HEK293 (cell line): ENCODE measurements around the gene MEGF8.
A peak's percentile ranks its signal among the peaks of the same experiment; 100 is the strongest.

Source experiments
- CTCF ChIA-PET: fragments of 350-600 bp; formaldehyde crosslinking; extraction: SDS; loops from one replicate; lab custom pipeline; 2021; ENCODE audit warnings: antibody characterized with exemption; lab: Yijun Ruan, JAX
- POLR2A ChIA-PET: fragments of 300-600 bp; formaldehyde crosslinking; extraction: SDS; loops from one replicate; lab custom pipeline; 2020; ENCODE audit warnings: antibody characterized with exemption, inconsistent platforms; lab: Yijun Ruan, JAX
- H3K27ac ChIP-seq: fragments of 200-500 bp; sonication (Bioruptor generic); 2 replicates; pipeline ENCODE4 v1.5.1; 2014; ENCODE audit warnings: low read depth, low read length, control low read depth, inconsistent platforms; ENCODE audit errors: extremely low read depth
- H3K36me3 ChIP-seq, 2 experiments: fragments of 200-500 bp in 1 of 2; sonication (Bioruptor generic) in 1 of 2; 1 replicate in 1 of 2; 2 replicates in 1 of 2; pipeline ENCODE4 v1.5.1; 2014 to 2017; ENCODE audit warnings: inconsistent platforms in 2 of 2, low read length in 2 of 2; ENCODE audit not compliant: control insufficient read depth in 2 of 2, insufficient read depth in 1 of 2
- H3K4me1 ChIP-seq: fragments of 200-500 bp; sonication (Bioruptor generic); 2 replicates; pipeline ENCODE4 v1.5.1; 2014; ENCODE audit warnings: mild to moderate bottlenecking, low read length, inconsistent platforms; ENCODE audit not compliant: control insufficient read depth, insufficient read depth
- H3K4me3 ChIP-seq: 2 replicates; pipeline ENCODE4 v1.5.1; 2011; ENCODE audit warnings: low read depth, mild to moderate bottlenecking, control low read depth, low read length, moderate library complexity
- H3K9me3 ChIP-seq: fragments of 200-500 bp; sonication (Bioruptor generic); 2 replicates; pipeline ENCODE4 v1.5.1; 2014; ENCODE audit warnings: low read depth, low read length, inconsistent platforms; ENCODE audit not compliant: control insufficient read depth, insufficient read depth
- BCL11B ChIP-seq: fragments of 450-650 bp; formaldehyde crosslinking; IDR thresholded peaks from 2 replicates; pipeline ENCODE4 v1.5.1; 2016; ENCODE audit warnings: low read depth, missing biosample characterization, missing genetic modification characterization
- GLIS2 ChIP-seq: fragments of 450-650 bp; formaldehyde crosslinking; IDR thresholded peaks from 2 replicates; pipeline ENCODE4 v1.5.1; 2016; ENCODE audit warnings: missing biosample characterization, missing genetic modification characterization
- KLF9 ChIP-seq: fragments of 450-650 bp; formaldehyde crosslinking; IDR thresholded peaks from 2 replicates; pipeline ENCODE4 v1.5.1; 2016; ENCODE audit warnings: missing biosample characterization, missing genetic modification characterization, low read depth
- REPIN1 ChIP-seq: fragments of 450-650 bp; formaldehyde crosslinking; IDR thresholded peaks from 2 replicates; pipeline ENCODE4 v1.5.1; 2017; ENCODE audit warnings: missing biosample characterization, missing genetic modification characterization, low read depth
- ZBTB17 ChIP-seq: fragments of 450-650 bp; formaldehyde crosslinking; IDR thresholded peaks from 2 replicates; pipeline ENCODE4 v1.5.1; 2016; ENCODE audit warnings: missing biosample characterization, missing genetic modification characterization
- ZBTB20 ChIP-seq: fragments of 450-650 bp; formaldehyde crosslinking; IDR thresholded peaks from 2 replicates; pipeline ENCODE4 v1.5.1; 2016; ENCODE audit warnings: missing biosample characterization, missing genetic modification characterization
- ZBTB21 ChIP-seq: fragments of 450-650 bp; formaldehyde crosslinking; IDR thresholded peaks from 2 replicates; pipeline ENCODE4 v1.5.1; 2017; ENCODE audit warnings: missing biosample characterization, missing genetic modification characterization
- ZNF132 ChIP-seq: fragments of 450-650 bp; formaldehyde crosslinking; IDR thresholded peaks from 2 replicates; pipeline ENCODE4 v1.5.1; 2017; ENCODE audit warnings: missing biosample characterization, missing genetic modification characterization, borderline replicate concordance
- ZNF138 ChIP-seq: fragments of 450-650 bp; formaldehyde crosslinking; IDR thresholded peaks from 2 replicates; pipeline ENCODE4 v1.5.1; 2016; ENCODE audit warnings: missing biosample characterization, missing genetic modification characterization, borderline replicate concordance
- ZNF221 ChIP-seq: fragments of 450-650 bp; formaldehyde crosslinking; IDR thresholded peaks from 2 replicates; pipeline ENCODE4 v1.5.1; 2017; ENCODE audit warnings: missing biosample characterization, missing genetic modification characterization, borderline replicate concordance
- ZNF274 ChIP-seq, 2 experiments: fragments of 200-500 bp in 1 of 2; fragments of 450-650 bp in 1 of 2; sonication (Bioruptor generic) in 1 of 2; formaldehyde crosslinking in 1 of 2; IDR thresholded peaks; 2 replicates each; pipeline versions ENCODE4 v1.5.1 to v1.6.1; 2014 to 2016; ENCODE audit warnings: borderline replicate concordance in 1 of 2, inconsistent platforms in 1 of 2, low read length in 1 of 2, missing biosample characterization in 1 of 2, missing genetic modification characterization in 1 of 2
- ZNF335 ChIP-seq: fragments of 450-650 bp; formaldehyde crosslinking; conservative IDR thresholded peaks from 2 replicates; pipeline ENCODE4 v1.5.1; 2016; ENCODE audit warnings: missing biosample characterization, missing genetic modification characterization
- ZNF391 ChIP-seq: fragments of 450-650 bp; formaldehyde crosslinking; IDR thresholded peaks from 2 replicates; pipeline ENCODE4 v1.5.1; 2016; ENCODE audit warnings: low read depth, missing biosample characterization, missing genetic modification characterization, borderline replicate concordance
- ZNF426 ChIP-seq: fragments of 450-650 bp; formaldehyde crosslinking; IDR thresholded peaks from 2 replicates; pipeline ENCODE4 v1.5.1; 2017; ENCODE audit warnings: missing biosample characterization, missing genetic modification characterization, mild to moderate bottlenecking, inconsistent platforms, moderate library complexity
- ZNF510 ChIP-seq: fragments of 450-650 bp; formaldehyde crosslinking; IDR thresholded peaks from 2 replicates; pipeline ENCODE4 v1.5.1; 2018; ENCODE audit warnings: mild to moderate bottlenecking, missing genetic modification characterization, missing biosample characterization; ENCODE audit not compliant: insufficient replicate concordance
- ZNF530 ChIP-seq: fragments of 450-650 bp; formaldehyde crosslinking; IDR thresholded peaks from 2 replicates; pipeline ENCODE4 v1.5.1; 2016; ENCODE audit warnings: low read depth, missing biosample characterization, missing genetic modification characterization
- ZNF571 ChIP-seq: fragments of 450-650 bp; formaldehyde crosslinking; IDR thresholded peaks from 2 replicates; pipeline ENCODE4 v1.5.0; 2017; ENCODE audit warnings: missing biosample characterization, missing genetic modification characterization
- ZNF600 ChIP-seq: fragments of 450-650 bp; formaldehyde crosslinking; IDR thresholded peaks from 2 replicates; pipeline ENCODE4 v1.5.1; 2016; ENCODE audit warnings: missing biosample characterization, missing genetic modification characterization
- TF ChIP-seq, protein P1 (sequence below): fragments of 450-650 bp; formaldehyde crosslinking; IDR thresholded peaks from 2 replicates; pipeline ENCODE4 v1.5.1; 2017; ENCODE audit warnings: missing biosample characterization, missing genetic modification characterization
- TF ChIP-seq, protein P2 (sequence below): sonication (generic); formaldehyde crosslinking; IDR thresholded peaks from 2 replicates; pipeline ENCODE4 v1.8.1; 2022; ENCODE audit warnings: mild to moderate bottlenecking, moderate library complexity, missing genetic modification reagents
- TF ChIP-seq, protein P3 (sequence below): fragments of 450-650 bp; formaldehyde crosslinking; optimal IDR thresholded peaks from 2 replicates; pipeline ENCODE3; 2016; ENCODE audit warnings: missing biosample characterization, mild to moderate bottlenecking, missing genetic modification characterization
- TF ChIP-seq, protein P4 (sequence below): fragments of 450-650 bp; formaldehyde crosslinking; IDR thresholded peaks from 2 replicates; pipeline ENCODE4 v1.5.1; 2016; ENCODE audit warnings: missing biosample characterization, missing genetic modification characterization
- TF ChIP-seq, protein P5 (sequence below): fragments of 450-650 bp; IDR thresholded peaks from 2 replicates; pipeline ENCODE4 v1.5.1; 2018; ENCODE audit warnings: missing biosample characterization, missing genetic modification characterization
- TF ChIP-seq, protein P6 (sequence below): fragments of 450-650 bp; formaldehyde crosslinking; IDR thresholded peaks from 2 replicates; pipeline ENCODE4 v1.5.1; 2016; ENCODE audit warnings: missing biosample characterization, missing genetic modification characterization

The MEGF8 gene

DNA sequence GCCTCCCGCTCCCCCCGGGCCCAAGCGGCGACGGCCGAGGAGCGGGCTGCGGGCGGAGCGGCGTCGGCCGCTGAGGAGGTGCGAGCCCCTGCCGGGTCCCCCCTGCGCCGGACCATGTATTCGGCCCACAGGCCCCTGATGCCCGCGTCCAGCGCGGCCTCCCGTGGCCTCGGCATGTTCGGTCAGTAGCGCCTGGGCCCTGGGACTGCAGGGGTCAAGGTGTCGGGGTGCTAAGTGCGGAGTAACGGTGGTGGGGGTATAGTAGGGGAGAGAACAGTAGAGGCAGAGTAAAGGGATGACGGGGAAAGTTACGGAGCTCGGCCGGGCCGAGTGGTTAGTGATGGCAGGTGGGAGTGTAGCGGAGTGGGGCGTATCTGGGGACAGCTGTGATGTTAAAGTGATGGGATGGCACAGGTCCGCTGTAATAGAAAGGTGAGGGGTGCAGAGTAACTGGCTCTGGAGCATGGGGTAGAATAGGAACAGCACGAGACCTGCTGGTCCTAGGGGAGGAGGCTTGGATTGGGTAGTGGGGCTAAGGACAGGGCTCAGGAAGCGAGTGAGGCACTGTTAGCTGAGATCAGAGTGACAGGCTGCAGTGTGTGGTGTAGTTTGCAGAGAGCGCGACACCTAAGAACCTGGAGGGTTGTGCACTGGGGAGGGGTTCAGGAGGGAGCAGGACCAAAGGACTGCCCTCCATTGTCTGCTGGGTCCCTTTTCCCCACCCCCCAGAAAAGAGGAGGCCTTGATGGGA lies 40.7 kb upstream of the MEGF8 start:
- POLR2A ChIA-PET, result interaction anchor here (1.0 to 12.3 kb wide), 2 partner anchors 10 to 38 kb away, joined by 4 to 242 read pairs; partner anchors contain the start of gene GSK3A
- H3K27ac ChIP-seq, result peak overlapping the region; percentile 82
- H3K4me1 ChIP-seq, result peaks cover 43% of the 10 kb centered on the region
- CTCF ChIA-PET, result interaction anchor here (0.8 kb wide), 1 partner anchor 12 kb away, joined by 4 read pairs; no protein-coding TSS in a partner anchor
- H3K36me3 ChIP-seq, result peaks cover 0 to 32% of the 10 kb centered on the region in 2 experiments; a peak in 2 of 3 replicates
- H3K9me3 ChIP-seq, result no peaks in the 10 kb centered on the region
- peak overlapping the region; percentile 46 for H3K4me3 ChIP-seq
- TF ChIP-seq, protein P1, sequence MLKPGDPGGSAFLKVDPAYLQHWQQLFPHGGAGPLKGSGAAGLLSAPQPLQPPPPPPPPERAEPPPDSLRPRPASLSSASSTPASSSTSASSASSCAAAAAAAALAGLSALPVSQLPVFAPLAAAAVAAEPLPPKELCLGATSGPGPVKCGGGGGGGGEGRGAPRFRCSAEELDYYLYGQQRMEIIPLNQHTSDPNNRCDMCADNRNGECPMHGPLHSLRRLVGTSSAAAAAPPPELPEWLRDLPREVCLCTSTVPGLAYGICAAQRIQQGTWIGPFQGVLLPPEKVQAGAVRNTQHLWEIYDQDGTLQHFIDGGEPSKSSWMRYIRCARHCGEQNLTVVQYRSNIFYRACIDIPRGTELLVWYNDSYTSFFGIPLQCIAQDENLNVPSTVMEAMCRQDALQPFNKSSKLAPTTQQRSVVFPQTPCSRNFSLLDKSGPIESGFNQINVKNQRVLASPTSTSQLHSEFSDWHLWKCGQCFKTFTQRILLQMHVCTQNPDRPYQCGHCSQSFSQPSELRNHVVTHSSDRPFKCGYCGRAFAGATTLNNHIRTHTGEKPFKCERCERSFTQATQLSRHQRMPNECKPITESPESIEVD, result no peak
- no peak for TF ChIP-seq ZNF571
- peak; percentile 88 for TF ChIP-seq ZBTB17 (tag by site-specific recombination)
- peak; percentile 19; the same call in 1 of the 2 replicates for TF ChIP-seq ZBTB21 (tag by site-specific recombination)
- peak; percentile 98 for TF ChIP-seq ZNF600 (tag by site-specific recombination)
- TF ChIP-seq, protein P2, sequence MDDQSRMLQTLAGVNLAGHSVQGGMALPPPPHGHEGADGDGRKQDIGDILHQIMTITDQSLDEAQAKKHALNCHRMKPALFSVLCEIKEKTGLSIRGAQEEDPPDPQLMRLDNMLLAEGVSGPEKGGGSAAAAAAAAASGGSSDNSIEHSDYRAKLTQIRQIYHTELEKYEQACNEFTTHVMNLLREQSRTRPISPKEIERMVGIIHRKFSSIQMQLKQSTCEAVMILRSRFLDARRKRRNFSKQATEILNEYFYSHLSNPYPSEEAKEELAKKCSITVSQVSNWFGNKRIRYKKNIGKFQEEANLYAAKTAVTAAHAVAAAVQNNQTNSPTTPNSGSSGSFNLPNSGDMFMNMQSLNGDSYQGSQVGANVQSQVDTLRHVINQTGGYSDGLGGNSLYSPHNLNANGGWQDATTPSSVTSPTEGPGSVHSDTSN (CRISPR knock-in tag), result no peak
- peak; percentile 61; the same call in 1 of the 2 replicates for TF ChIP-seq KLF9 (tag by site-specific recombination)
- TF ChIP-seq, protein P3, sequence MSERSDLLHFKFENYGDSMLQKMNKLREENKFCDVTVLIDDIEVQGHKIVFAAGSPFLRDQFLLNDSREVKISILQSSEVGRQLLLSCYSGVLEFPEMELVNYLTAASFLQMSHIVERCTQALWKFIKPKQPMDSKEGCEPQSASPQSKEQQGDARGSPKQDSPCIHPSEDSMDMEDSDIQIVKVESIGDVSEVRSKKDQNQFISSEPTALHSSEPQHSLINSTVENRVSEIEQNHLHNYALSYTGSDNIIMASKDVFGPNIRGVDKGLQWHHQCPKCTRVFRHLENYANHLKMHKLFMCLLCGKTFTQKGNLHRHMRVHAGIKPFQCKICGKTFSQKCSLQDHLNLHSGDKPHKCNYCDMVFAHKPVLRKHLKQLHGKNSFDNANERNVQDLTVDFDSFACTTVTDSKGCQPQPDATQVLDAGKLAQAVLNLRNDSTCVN (tag by site-specific recombination), result peak; percentile 39
- no peak for TF ChIP-seq ZNF132 (tag by site-specific recombination)
- peak; percentile 76 for TF ChIP-seq ZNF335 (tag by site-specific recombination)
- TF ChIP-seq, protein P4, sequence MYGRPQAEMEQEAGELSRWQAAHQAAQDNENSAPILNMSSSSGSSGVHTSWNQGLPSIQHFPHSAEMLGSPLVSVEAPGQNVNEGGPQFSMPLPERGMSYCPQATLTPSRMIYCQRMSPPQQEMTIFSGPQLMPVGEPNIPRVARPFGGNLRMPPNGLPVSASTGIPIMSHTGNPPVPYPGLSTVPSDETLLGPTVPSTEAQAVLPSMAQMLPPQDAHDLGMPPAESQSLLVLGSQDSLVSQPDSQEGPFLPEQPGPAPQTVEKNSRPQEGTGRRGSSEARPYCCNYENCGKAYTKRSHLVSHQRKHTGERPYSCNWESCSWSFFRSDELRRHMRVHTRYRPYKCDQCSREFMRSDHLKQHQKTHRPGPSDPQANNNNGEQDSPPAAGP, result peak; percentile 32; the same call in 1 of the 2 replicates
- TF ChIP-seq BCL11B (tag by site-specific recombination), result peak; percentile 92
- peak; percentile 46; the same call in 1 of the 2 replicates for TF ChIP-seq ZNF391 (tag by site-specific recombination)
- no peak for TF ChIP-seq ZNF274 (IDR thresholded peaks at IDR 0.05; ENCODE audit: low read length)
- no peak for TF ChIP-seq ZNF274 (tag by site-specific recombination; IDR thresholded peaks at IDR 0.05; ENCODE audit: borderline replicate concordance)
- no peak for TF ChIP-seq ZNF221 (tag by site-specific recombination)
- TF ChIP-seq ZNF510 (tag by site-specific recombination), result no peak
- TF ChIP-seq ZNF138 (tag by site-specific recombination), result 0 out of 2 replicates have a peak, but pooled peaks have one; percentile 46
- TF ChIP-seq ZNF530, result no peak
- no peak for TF ChIP-seq ZNF426
- TF ChIP-seq, protein P5, sequence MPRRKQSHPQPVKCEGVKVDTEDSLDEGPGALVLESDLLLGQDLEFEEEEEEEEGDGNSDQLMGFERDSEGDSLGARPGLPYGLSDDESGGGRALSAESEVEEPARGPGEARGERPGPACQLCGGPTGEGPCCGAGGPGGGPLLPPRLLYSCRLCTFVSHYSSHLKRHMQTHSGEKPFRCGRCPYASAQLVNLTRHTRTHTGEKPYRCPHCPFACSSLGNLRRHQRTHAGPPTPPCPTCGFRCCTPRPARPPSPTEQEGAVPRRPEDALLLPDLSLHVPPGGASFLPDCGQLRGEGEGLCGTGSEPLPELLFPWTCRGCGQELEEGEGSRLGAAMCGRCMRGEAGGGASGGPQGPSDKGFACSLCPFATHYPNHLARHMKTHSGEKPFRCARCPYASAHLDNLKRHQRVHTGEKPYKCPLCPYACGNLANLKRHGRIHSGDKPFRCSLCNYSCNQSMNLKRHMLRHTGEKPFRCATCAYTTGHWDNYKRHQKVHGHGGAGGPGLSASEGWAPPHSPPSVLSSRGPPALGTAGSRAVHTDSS (tag by site-specific recombination), result no peak
- TF ChIP-seq REPIN1, result peak; percentile 61; the same call in 1 of the 2 replicates
- TF ChIP-seq, protein P6, sequence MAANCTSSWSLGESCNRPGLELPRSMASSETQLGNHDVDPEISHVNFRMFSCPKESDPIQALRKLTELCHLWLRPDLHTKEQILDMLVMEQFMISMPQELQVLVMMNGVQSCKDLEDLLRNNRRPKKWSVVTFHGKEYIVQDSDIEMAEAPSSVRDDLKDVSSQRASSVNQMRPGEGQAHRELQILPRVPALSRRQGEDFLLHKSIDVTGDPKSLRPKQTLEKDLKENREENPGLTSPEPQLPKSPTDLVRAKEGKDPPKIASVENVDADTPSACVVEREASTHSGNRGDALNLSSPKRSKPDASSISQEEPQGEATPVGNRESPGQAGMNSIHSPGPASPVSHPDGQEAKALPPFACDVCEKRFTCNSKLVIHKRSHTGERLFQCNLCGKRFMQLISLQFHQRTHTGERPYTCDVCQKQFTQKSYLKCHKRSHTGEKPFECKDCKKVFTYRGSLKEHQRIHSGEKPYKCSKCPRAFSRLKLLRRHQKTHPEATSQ (tag by site-specific recombination), result no peak
- peak; percentile 95 for TF ChIP-seq ZBTB20 (tag by site-specific recombination)
- TF ChIP-seq GLIS2, result peak; percentile 88
